ENCODE results near the gene CELF1.

GRCh38 chr11:47443028-47443700 is 109.8 kb downstream of the CELF1 start:
- TF ChIP-seq POLR2A (IDR thresholded peaks at IDR 0.05) (no peak), CTCF (IDR thresholded peaks at IDR 0.05) (no peak), POLR2AphosphoS5 (IDR thresholded peaks at IDR 0.05) (no peak), EP300 (IDR thresholded peaks at IDR 0.05) (no peak)
